Measurements from ENCODE around the gene PIP5K1C.
"Not testable (repeated sequence)": the region's sequence is repeated elsewhere in the genome, so short reads cannot be mapped to it uniquely, and the experiment has no call there.

The PIP5K1C gene

DNA sequence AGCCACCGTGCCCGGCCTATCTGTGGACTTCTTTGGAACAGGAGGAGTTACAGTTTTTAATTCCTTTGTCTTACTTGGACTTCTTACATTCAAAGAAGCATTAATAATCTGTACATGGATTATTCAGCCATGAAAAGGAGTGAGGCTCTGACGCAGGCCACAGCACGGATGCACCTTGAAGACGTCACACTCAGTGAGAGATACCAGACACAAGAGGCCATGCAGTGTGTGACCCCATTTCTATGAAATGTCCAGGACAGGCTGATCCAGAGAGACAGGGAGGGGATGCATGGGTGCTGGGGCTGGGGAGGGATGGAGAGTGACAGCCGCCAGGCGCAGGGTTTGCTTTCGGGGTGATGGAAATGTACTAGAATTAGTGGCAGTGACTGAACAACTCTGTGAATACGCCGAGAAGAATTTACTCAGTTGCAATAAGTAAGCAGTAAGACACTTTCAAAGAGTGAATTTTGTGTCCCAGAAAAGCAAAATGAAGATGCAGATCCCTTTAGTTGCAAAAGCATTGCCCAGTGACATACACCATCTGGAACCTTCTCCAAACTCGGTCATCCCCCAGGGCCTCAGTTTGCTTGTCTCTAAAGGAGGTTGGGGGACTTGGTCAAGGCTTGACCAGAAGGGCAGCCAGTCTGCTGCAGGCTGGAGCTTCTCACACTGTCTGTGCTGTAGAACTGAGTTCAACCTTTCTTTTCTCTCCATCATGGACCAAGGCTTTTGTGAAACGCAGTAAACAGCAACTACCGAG, 25.3 kb downstream of the PIP5K1C start:
- DNase-seq, result no peak
- ATAC-seq, result no peak

DNA sequence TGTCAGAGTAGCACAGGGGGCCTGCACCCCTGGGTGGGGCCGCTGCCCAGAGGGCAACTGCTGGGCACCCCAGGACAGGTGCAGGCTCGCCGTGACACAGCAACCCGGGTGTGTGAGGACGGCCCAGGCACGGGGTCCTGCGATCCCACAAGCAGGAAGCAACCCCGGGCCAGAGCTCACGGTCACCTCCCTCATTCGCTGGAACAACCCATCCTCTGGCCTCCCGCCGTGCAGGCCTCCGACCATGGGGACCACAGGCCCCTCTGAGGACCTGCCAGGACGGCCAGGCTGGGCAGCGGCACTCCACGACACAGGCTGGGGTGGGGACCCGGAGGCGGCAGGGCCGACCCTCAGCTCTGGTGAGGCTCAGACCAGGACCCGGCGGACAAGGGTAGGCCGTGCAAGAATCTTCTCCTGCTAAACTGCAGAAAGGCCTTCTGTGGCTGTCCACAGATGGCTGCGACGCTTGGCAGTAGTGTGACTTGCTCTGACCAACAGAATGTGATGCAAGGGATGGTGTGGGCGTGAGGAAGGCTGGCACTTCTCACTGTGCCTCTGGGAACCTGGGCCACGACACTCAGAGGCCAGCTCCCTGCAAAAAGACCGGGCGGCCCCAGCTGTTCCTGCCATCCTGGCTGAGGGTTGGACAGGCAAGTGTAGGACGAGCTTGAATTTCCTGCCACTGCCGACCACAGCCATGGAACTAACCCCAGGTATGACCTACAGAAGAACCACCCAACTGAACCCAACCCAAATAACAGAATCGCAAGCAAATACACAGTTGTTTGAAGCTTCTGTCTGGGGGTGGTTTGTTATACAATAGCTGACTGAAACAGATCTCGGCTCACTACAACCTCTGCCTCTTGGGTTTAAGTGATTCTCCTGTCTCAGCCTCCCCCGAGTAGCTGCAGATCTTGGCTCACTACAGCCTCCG, 26.5 kb downstream of the PIP5K1C start:
- DNase-seq, result no peak
- ATAC-seq, result no peak

DNA sequence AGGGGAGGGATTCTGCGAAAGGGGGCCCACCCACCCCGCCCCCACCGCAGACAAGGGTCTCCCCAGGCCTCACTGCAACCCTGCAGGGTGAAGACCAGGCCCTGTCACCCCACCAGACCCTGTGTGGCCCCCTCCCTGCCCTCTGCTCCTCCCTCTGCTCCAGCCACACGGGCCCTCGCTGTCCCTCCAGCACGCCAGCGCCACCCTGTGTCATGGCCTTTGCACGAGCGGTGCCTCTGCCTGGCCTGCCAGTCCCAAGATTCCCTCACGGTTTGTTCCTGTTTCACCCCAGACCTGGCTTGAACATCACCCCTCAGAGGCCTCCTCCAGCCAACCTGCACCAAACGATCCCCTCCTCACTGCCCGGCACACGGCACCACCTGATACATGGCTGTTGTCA, 27.3 kb downstream of the PIP5K1C start:
- ATAC-seq (no peak), DNase-seq (no peak)

DNA sequence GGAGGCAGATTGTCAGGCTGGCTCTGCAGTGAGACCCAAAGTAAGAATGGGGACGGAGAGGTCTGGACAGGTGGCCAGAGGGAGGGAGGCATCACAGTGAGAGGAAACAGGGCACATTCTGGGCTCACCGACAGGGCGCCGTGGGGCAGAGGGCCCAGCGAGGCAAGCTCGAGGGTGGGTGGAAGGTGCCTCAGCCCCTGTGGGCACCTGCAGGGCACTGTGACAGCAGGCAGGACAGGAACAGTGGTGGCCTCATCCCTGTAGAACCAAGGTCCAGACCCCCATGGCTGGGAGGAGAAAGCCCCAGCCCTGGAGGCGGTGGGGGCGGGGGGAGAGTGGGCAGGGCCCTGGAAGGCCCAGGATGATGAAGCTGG, 27.7 kb downstream of the PIP5K1C start:
- no peak for ATAC-seq
- no peak for DNase-seq

DNA sequence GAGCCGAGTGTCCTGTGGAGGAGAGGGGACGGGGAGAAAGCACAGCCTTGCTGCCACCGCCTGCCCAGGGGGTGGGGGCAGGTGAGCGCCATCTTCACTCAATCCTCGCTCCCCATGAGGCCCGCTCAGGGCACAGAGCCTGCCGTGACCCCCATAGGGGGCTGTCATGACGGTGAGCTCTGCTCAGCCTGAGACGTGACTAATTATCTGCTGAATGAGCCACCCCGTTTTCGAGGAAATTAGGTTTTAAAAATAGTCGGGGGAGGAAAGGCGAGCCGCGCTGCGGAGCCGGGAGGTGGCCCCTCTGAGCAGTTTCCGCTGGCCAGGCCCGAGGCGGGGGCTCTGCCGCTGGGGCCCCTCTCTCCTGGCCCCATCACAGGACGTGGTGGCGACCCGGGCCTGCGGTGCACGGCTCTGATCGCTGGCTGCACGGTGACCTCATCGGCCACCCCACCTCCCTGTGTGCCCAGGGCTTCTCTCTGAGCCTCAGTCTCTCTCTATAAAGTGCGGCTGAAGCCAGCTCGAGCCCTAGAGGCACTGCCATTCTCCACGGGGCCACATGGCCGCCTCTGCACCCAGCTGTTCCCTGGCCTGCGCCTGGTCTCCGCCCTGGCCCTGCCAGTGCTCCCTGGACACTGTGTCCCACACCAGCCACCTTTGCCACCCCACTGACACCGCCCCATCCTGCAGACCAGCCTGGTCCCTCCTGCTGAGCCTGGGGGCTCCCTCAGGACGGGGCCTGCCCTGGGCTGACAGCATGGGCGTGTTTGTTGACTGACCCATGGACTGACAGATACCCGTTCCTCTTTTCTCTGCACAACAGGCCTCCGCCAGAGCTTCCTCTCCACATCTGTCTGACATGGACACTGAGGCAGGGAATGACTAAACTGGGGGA, 28.3 kb downstream of the PIP5K1C start:
- peak; percentile 71 for DNase-seq

DNA sequence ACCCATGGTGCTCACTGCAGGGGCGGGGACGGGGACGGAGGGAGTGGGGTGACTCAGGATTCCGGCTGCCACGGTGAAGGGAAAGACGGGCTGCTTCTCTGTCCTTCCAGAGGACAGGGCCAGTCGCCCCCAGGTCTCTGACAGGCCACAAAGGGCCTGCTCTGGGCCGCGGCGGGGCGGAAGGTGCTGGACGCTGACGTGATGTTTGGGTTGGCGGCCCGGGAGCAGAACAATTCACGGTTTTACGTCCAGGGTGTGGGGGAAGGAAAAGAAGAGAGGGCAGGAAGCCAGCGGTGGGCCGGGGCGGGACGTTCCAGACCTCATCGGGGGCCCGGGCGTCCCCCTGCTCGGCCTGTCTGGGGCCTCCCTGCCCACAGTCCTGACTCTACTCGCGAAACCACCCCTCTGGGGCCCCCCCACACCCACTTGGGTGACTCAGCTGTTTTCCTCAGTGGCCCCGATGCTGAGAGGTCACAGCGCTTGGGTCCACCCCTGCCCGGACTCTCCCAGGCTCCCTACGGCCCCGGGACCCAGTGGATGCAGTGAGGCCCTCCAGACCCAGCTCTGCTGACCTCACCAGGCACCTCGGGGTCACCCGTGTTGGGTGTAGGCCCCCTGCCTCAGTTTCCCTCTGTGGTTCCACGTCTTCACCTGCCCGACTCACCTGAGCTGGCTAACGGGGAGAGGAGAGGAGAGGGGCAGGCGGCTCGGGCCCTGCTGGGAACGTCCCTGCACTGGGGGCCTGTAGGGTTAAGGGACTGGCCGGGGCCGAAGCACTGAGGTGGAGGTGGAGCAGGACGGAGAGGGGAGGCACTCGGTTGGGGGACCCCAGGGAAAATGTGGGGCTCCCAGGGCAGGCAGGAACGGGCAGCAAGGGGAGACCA, 29.2 kb downstream of the PIP5K1C start:
- ATAC-seq (peak; percentile 67), DNase-seq (peak; percentile 83)

More for the DNA sequence above, 28.3 kb downstream of the PIP5K1C start:
- peak; percentile 83 for ATAC-seq

DNA sequence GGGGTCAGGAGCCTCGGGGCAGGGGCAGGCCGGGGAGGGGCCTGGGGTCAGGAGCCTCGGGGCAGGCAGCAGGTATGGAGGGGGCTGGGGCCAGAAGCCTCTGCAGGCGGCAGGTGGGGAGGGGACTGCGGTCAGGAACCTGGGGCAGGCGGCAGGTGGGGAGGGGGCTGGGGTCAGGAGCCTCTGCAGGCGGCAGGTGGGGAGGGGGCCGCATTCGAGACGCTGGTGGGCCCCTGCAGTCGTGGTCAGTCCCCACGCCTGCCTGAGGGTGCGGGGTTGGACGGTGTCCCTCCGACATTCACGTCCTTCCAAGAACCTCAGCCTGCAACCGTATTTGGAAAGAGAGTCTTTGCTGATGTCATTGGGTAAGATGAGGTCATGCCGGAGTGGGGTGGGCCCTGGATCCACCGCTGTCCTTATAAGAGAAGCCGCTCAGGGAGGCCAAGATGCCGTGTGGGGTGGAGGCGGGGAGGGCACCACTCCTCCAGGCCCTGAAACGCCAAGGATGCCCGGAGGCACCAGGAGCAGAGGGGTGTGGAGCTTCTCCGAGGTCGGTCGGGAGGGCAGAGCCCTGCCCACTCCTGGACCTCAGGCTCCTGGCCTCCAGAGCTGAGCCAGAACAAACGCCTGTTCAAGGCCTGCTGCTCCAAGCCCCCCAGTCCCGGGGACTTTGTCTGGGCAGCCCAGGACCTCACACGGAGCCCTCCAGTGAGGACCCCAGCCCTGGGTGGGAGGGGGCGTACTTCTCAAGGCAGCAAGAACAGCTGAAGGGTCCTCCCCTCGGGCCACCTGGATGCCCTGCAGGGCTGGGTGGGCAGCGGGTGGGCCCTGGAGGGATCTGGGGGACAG, 30.1 kb downstream of the PIP5K1C start:
- ATAC-seq (no peak), DNase-seq (no peak)

DNA sequence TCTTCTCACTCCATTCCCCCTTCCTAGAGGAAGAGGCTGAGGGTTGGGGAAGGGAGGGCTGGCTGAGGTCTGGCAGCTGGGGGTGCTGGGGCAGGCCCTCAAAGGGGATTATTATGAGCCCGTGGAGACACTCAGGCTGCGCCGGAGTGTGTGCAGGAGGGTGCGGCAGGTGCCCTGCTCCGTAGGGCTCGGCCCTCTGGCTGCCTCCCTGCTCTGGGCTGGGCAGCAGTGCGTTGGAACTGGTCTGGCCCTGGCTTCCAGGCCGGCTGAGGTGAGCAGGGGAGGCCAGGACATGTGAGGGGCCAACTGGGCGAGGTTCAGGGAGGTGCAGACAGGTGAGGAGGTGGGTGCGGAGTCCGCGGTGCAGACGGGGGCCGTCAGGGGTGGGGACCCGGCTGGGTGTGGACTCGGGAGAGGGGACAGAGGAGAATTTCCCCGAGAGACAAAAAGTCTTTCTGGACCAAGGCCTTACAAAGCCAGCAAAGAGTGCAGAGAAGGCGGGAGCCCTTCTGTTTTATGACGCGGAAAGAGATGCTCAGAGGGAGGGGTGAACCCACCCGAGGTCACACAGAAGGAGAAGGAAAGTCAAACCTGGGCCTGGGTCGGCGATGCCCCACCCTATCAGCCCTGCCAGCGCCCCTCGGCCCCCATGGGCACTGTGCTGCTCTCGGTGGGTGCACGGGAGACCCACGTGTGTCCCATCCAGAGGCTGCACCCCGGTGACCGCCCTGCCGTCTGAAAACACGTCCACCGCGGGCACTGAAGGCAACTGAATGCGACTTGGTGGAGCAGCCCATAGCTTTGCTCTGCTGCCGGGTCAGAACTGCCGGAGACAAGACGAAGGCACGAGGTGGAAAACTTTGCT, 31.0 kb downstream of the PIP5K1C start:
- no peak for ATAC-seq
- DNase-seq, result no peak

DNA sequence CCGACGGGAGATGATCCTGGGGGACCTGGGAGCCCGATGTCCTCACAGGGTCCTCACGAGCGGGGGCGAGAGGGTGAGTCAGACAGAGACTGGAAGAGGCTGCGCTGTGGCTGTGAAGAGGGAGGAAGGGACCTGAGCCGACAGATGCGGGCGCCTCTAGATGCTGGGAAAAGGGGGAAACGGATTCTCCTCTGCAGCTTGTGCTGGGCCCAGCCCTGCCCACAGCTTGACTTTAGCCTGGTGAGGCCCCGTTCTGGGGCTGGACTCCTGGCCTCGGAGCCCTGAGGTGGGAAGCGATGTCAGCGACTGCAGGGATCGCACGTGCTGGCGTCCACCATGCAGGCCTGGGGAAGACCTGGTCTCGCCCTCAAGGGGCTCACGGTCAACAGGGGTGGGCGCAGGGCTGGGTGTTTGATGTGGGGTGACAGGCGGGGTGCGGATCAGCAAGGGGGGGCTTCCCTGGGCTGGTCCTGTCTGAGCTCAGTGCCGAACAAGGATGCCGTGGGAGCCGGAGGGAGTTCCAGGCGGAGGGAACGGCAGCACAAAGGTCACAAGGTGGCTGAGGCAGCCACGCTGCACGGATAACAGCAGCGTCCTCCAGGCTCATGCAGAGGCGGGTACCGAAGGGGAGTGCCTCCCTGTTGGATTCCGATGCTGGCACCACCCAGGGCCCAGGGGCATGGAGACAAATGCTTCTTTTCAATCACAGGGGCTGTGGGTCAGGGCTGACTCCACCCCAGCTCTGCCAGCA, 31.8 kb downstream of the PIP5K1C start:
- no peak for ATAC-seq

DNA sequence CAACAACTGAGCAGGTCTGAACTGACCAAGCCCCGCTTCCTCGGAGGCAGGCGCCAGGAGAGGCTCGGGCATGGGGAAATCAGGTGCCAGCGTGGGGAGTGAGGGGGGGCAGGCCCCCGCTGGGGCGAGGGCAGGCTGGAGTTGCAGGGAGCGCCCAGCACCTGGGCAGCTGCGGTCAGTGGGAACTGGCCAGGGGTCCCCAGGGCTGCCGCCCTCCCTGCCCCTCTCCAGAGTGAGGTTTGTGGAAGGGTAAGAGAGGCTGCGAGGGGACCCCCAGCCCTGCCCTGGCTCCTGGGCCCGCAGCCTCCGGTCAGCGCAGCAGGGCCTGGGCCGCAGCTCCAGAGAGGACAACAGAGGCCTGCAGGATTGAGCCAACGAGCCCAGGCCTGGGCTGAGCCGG, 32.5 kb downstream of the PIP5K1C start:
- DNase-seq (no peak), ATAC-seq (no peak)

More for the DNA sequence above, 31.8 kb downstream of the PIP5K1C start:
- no peak for DNase-seq

DNA sequence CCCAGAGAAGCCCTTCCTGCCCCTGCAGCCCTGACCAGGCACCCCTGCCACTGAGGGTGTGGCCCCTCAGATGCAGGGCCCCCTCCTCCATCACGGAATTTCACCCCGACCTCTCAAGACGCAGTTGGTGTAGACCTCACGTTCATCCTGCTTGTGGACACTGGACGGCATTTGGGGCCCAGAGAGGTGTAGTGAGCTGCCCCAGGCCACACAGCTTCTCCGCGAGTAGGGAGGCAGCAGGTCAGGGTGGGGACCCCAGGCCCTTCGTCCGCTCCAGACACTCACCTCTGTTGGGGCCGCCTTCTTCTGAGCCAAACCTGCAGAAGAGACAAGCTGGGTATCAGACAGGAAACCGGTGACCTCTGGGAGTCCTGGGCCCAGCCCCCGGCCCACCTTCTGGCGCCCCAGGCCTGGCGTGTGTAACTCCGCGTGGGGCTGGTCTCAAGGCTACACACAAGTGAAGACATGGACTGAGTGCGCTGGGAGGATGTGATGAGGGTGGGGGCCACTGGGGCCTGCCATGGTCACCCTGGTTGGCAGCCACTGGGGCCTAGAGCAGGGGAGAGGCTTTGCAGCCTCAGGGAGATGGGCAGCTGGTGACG, 33.1 kb downstream of the PIP5K1C start:
- DNase-seq (no peak), ATAC-seq (no peak)

DNA sequence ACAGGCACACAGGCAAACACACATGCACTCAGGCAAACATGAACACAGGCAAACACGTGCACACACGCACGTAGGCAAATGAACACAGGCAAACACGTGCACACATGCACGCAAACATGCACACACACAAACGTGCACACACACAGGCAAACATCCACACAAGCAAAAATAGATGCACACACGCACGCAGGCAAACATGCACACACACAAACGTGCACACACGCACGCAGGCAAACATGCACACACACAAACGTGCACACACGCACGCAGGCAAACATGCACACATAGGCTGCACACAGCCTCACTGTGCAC, 33.8 kb downstream of the PIP5K1C start:
- not testable (repeated sequence) for ATAC-seq, DNase-seq

DNA sequence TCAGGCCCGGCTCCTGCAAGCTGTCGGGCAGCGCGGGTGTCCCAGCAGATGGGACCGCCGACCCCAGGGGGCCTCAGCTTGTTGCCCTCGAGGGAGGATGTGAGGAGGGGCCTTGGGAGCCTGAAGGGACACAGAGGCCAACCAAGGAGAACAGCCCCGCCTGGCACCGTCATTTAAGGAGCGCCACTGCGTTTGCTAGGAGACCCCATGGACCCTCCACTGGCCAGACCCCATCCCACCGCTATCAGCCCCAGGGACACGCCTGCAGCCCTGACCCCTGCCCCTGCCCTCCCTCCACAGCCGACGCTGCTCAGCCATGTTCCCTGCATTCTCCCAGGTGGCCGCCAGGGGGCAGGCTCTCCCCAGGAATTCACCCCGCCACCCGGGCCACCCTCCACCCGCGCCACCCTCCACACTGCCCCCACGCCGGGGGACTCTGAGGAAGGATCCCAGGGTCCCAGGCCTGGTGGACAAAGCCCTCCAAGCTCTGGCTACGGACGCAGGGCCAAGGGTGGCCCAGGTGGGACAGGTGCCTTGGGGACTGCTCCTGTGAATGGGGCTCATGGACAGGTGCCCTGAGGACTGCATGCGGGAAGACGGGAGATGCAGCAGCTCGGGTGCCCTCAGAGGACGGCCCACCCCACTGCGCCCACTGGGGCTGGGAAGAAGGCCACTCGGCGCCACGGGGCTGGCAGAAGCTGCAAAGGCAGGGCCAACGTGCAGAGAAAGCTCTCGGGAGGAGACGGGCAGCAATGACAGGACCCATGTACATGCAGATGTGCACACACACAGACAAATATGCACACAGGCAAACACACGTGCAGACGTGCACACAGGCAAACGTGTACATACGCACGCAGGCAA, 34.4 kb downstream of the PIP5K1C start:
- DNase-seq, result peak; percentile 84

DNA sequence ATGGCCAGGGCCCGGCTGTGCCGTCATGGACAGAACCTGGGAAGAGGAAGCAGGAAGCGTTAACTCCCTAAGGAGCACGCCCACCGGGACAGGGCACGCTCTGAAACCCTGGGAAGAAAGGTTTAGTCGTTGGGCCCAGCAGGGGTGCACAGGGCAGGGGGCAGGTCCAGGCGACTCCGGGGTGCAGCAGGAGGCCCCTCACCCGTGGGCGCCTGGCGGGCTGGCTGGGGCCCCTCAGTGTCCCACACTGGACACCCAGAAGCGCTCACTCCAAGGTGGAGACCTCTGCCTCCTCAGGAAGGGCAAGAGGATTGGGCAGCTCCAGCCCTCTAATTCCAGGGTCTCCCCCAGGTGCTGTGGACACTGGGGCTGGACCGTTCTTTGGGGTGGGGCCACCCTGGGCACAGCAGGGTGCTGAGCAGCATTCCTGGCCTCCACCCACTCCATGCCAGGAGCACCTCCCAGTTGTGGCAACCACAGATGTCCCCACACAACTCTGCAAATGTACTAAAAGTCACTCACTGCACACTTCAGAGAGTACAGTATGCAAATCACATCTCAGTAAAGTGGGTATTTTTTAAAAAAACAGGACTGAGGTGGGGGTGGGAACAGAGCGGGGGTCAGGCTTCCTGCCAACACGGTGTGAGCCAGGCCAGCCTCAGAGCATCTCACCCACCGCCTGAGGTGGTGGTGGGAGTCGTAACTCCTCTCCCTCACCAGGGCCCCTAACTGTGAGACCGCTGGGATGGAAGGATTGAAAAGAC, 35.2 kb downstream of the PIP5K1C start:
- DNase-seq (no peak), ATAC-seq (no peak)

More for the DNA sequence above, 34.4 kb downstream of the PIP5K1C start:
- peak; percentile 62 for ATAC-seq

DNA sequence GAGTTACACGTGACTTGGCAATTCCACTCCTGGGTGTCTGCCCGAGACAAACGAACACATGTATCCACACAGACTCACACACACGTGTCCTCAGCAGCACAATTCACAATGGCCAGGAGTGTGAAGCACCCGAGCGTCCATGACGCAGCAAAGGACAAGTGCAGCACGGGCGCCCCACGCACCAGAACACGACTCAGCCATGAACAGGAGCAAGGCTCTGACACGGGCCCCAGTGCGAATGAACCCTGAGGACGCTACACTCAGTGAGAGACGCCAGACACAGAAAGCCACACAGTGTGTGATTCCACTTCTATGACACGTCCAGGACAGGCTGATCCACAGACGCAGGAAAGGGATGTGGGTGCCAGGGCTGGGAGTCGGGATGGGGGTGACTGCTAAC, 36.4 kb downstream of the PIP5K1C start:
- no peak for DNase-seq
- no peak for ATAC-seq

Data from stimulated activated naive CD8-positive, alpha-beta T cell treated with anti-CD3 and anti-CD28 coated beads, Interleukin-15, Interleukin-2, amounts not matched to agents 100 U/mL and 50 U/mL, for 24 hours (primary cell).